CD14-positive monocyte (primary cell): ENCODE measurements around the gene ZSCAN5A. TPM values are rescaled to one million over a fixed set of nuclear protein-coding genes. Genes with fewer than 3 reads are reported as not detected.

ENCODE experiments used
- DNase-seq, 3 donors: peaks; one replicate each; pipeline ENCODE4 v3.0.0-alpha.2; 2011 to 2022
- H2AFZ ChIP-seq: 2 replicates; pipeline ENCODE4 v1.6.0; 2012; ENCODE audit warnings: mild to moderate bottlenecking, low read depth, low read length, inconsistent platforms; ENCODE audit not compliant: insufficient read depth, poor library complexity, severe bottlenecking
- H3K27ac ChIP-seq, 2 donors: 1 replicate in 1 of 2; 2 replicates in 1 of 2; pipeline ENCODE4 v1.5.1; 2012 to 2013; ENCODE audit warnings: low read length in 2 of 2, control low read depth in 1 of 2, inconsistent platforms in 1 of 2, low read depth in 1 of 2, mild to moderate bottlenecking in 1 of 2
- H3K27me3 ChIP-seq, 2 donors: one replicate each; pipeline versions ENCODE4 v1.6.0 to v1.6.1; 2011 to 2013; ENCODE audit warnings: low read length in 2 of 2; ENCODE audit not compliant: control insufficient read depth in 2 of 2, insufficient read depth in 2 of 2
- H3K36me3 ChIP-seq, 2 donors: replicated peaks in 1 of 2; 1 replicate in 1 of 2; 2 replicates in 1 of 2; pipeline versions ENCODE4 v1.5.1 to v1.6.1; 2012 to 2013; ENCODE audit warnings: low read length in 2 of 2, control low read depth in 1 of 2, inconsistent platforms in 1 of 2, mild to moderate bottlenecking in 1 of 2; ENCODE audit not compliant: insufficient read depth in 2 of 2, control insufficient read depth in 1 of 2
- H3K4me1 ChIP-seq, 2 donors: 1 replicate in 1 of 2; 2 replicates in 1 of 2; pipeline versions ENCODE4 v1.5.1 to v1.6.1; 2012 to 2013; ENCODE audit warnings: low read length in 2 of 2, control low read depth in 1 of 2, inconsistent platforms in 1 of 2, mild to moderate bottlenecking in 1 of 2, moderate library complexity in 1 of 2; ENCODE audit not compliant: insufficient read depth in 2 of 2, control insufficient read depth in 1 of 2
- H3K4me2 ChIP-seq: replicated peaks from 2 replicates; pipeline ENCODE3; 2012; ENCODE audit warnings: low read length, moderate library complexity, mild to moderate bottlenecking; ENCODE audit not compliant: poor library complexity, severe bottlenecking; ENCODE audit errors: extremely low read depth
- H3K4me3 ChIP-seq, 3 experiments: fragments of 200-600 bp in 1 of 3; sonication (generic) in 1 of 3; replicated peaks in 1 of 3; 1 replicate in 2 of 3; 2 replicates in 1 of 3; pipeline ENCODE4 v1.5.1; 2011 to 2013; ENCODE audit warnings: low read length in 3 of 3, mild to moderate bottlenecking in 3 of 3, control low read depth in 2 of 3, low read depth in 2 of 3, inconsistent platforms in 1 of 3, moderate library complexity in 1 of 3
- H3K79me2 ChIP-seq: 2 replicates; pipeline ENCODE4 v1.6.0; 2012; ENCODE audit warnings: mild to moderate bottlenecking, control low read depth, inconsistent platforms, low read length, moderate library complexity; ENCODE audit not compliant: insufficient read depth
- H3K9ac ChIP-seq: 2 replicates; pipeline ENCODE4 v1.6.0; 2017; ENCODE audit warnings: low read length, mild to moderate bottlenecking; ENCODE audit not compliant: insufficient read depth, poor library complexity, severe bottlenecking
- H3K9me3 ChIP-seq, 2 donors: replicated peaks in 1 of 2; 1 replicate in 1 of 2; 2 replicates in 1 of 2; pipeline versions ENCODE4 v1.5.1 to v1.6.1; 2012 to 2013; ENCODE audit warnings: low read length in 2 of 2, control low read depth in 1 of 2; ENCODE audit not compliant: control insufficient read depth in 1 of 2, insufficient read depth in 1 of 2
- H4K20me1 ChIP-seq: 2 replicates; pipeline ENCODE4 v1.6.0; 2012; ENCODE audit warnings: mild to moderate bottlenecking, low read length, control low read depth, moderate library complexity; ENCODE audit not compliant: insufficient read depth
- H3K27ac Mint-ChIP-seq, 7 donors: one replicate each; pipeline ENCODE4 v1.8.0; 2020; ENCODE audit warnings: mild to moderate bottlenecking in 7 of 7, mixed read lengths in 7 of 7, moderate library complexity in 6 of 7, inconsistent platforms in 2 of 7
- H3K27me3 Mint-ChIP-seq, 3 donors: one replicate each; pipeline ENCODE4 v1.8.0; 2021 to 2022; ENCODE audit warnings: low read depth in 3 of 3, mild to moderate bottlenecking in 3 of 3, mixed read lengths in 3 of 3, moderate library complexity in 3 of 3, inconsistent platforms in 1 of 3
- H3K36me3 Mint-ChIP-seq, 2 donors: one replicate each; pipeline ENCODE4 v1.8.0; 2020; ENCODE audit warnings: mixed read lengths in 2 of 2, inconsistent platforms in 1 of 2, mild to moderate bottlenecking in 1 of 2
- H3K4me1 Mint-ChIP-seq: one replicate; pipeline ENCODE4 v1.8.0; 2020; ENCODE audit warnings: mild to moderate bottlenecking, mixed read lengths
- H3K4me3 Mint-ChIP-seq, 2 donors: one replicate each; pipeline ENCODE4 v1.8.0; 2020; ENCODE audit warnings: mild to moderate bottlenecking in 2 of 2, mixed read lengths in 2 of 2, moderate library complexity in 1 of 2
- H3K9me3 Mint-ChIP-seq, 7 donors: one replicate each; pipeline ENCODE4 v1.8.0; 2020 to 2022; ENCODE audit warnings: mixed read lengths in 7 of 7, mild to moderate bottlenecking in 6 of 7, moderate library complexity in 6 of 7, inconsistent platforms in 2 of 7
- CTCF ChIP-seq: fragments of 200-600 bp; IDR thresholded peaks from one replicate; pipeline ENCODE4 v1.8.0; 2022; ENCODE audit warnings: antibody characterized with exemption, mild to moderate bottlenecking
- WGBS: methylation state at CpG from one replicate; pipeline ENCODE4 v1.1.5; 2013; ENCODE audit warnings: missing lambda C conversion rate; ENCODE audit not compliant: insufficient coverage; 5-methylcytosine and 5-hydroxymethylcytosine counted together
- intact Hi-C, 2 donors: fragments of 100-400 bp; cut with micrococcal nuclease; formaldehyde crosslinking; loops; one replicate each; pipeline versions ENCODE4 v1.15.0 to v1.15.1; 2023
- polyA minus RNA-seq: library from RNA; depleted of rRNA, polyadenylated mRNA; stranded (reverse); fragments of >200 nt; gene quantifications from 2 replicates; pipeline ENCODE4 v1.2.3, GENCODE V29; 2012
- polyA plus RNA-seq, 3 donors: library from polyadenylated mRNA; depleted of rRNA in 1 of 3; unstranded in 2 of 3; stranded (reverse) in 1 of 3; fragments of 300-500 nt in 2 of 3; fragments of >200 nt in 1 of 3; fragmentation: Illumina TruSeq in 2 of 3; gene quantifications; 1 replicate in 2 of 3; 2 replicates in 1 of 3; pipeline ENCODE4 v1.2.3, GENCODE V29; 2012 to 2021
- total RNA-seq, 12 experiments: library from RNA in 1 of 12; stranded (reverse) in 1 of 12; fragments of 120-200 nt in 1 of 12; gene quantifications; one replicate each; pipeline ENCODE4 v1.2.4 and lab custom pipeline; 2013 to 2026; ENCODE audit warnings: mixed read lengths in 6 of 12, inconsistent platforms in 1 of 12

The ZSCAN5A gene
- 9.9 TPM for total RNA-seq (2013)
- polyA plus RNA-seq (10 to 100 TPM in 1 of 3 donors, 1 to 10 TPM in 2; 5.3 to 11.3 (median 6.3) TPM), polyA minus RNA-seq (8.3 and 8.5 TPM in 2 replicates), total RNA-seq (lab: John Stamatoyannopoulos, UW) (3.8 to 18.0 (median 8.0) reads per million in 11 experiments)

GRCh38 chr19:56314381-56315076 lies at the start of gene ZSCAN5A:
Gene ZSCAN5A, minus strand, starts transcription at chr19:56314839. Its CDS starts 89,793 bp downstream, at chr19:56225046.
- peak within 1 kb of the TSS; percentile 84 to 96 for H3K27ac ChIP-seq
- no peak for TF ChIP-seq CTCF
- DNase-seq: peak; percentile 91 to 97 (median 95)
- Mint-ChIP-seq H3K27ac (peak within 1 kb of the TSS; percentile 96 to 99 (median 99)), H3K4me3 (peak within 1 kb of the TSS; percentile 94 to 97), H3K9me3 (peaks cover 0 to 2% (median 0%) of the 10 kb centered on the region in 7 donors), H3K4me1 (peaks cover 50% of the 10 kb centered on the region), H3K36me3 (peaks cover 23 to 24% of the 10 kb centered on the region in 2 donors), H3K27me3 (peaks cover 0 to 1% (median 0%) of the 10 kb centered on the region in 3 donors)
- WGBS: under 1% methylated on average over 40 of the region's 47 CpGs
- peaks cover 6 to 18% of the 10 kb centered on the region in 2 donors for H3K36me3 ChIP-seq
- H4K20me1 ChIP-seq: no peaks in the 10 kb centered on the region
- peak within 1 kb of the TSS; percentile 72 to 93 (median 88) for H3K4me3 ChIP-seq
- peaks cover 46 to 58% of the 10 kb centered on the region in 2 donors for H3K4me1 ChIP-seq
- intact Hi-C loops: loop anchor here (2.0 to 5.0 kb wide), 2 partner anchors 42 to 194 kb away; partner anchors contain the start of genes EDDM13 (in 2 of the 2) and ZNF787 (in 1 of the 2)
- peak within 1 kb of the TSS; percentile 80 for H3K4me2 ChIP-seq
- no peaks in the 10 kb centered on the region for H3K9me3 ChIP-seq
- H3K79me2 ChIP-seq: peaks cover 40% of the 10 kb centered on the region
- H3K27me3 ChIP-seq: no peaks in the 10 kb centered on the region
- peak within 1 kb of the TSS; percentile 83 for H2AFZ ChIP-seq
- H3K9ac ChIP-seq: peak within 1 kb of the TSS; percentile 88

- no peak overlapping the region for H2AFZ ChIP-seq
- Mint-ChIP-seq H3K27me3 (no peaks in the 10 kb centered on the region), H3K36me3 (no peaks in the 10 kb centered on the region), H3K9me3 (peaks cover 30 to 59% (median 53%) of the 10 kb centered on the region in 7 donors), H3K27ac (no peak overlapping the region), H3K4me1 (no peaks in the 10 kb centered on the region), H3K4me3 (no peak overlapping the region)
- no peaks in the 10 kb centered on the region for H3K36me3 ChIP-seq
- no peak for DNase-seq
- no peaks in the 10 kb centered on the region for H4K20me1 ChIP-seq
- H3K79me2 ChIP-seq: no peaks in the 10 kb centered on the region
- intact Hi-C loops: no loop called here
- no peaks in the 10 kb centered on the region for H3K4me1 ChIP-seq
- no peak for TF ChIP-seq CTCF
- no peak overlapping the region for H3K4me3 ChIP-seq
- H3K27ac ChIP-seq: no peak overlapping the region
- H3K27me3 ChIP-seq: no peaks in the 10 kb centered on the region
- H3K9ac ChIP-seq: no peak overlapping the region
- no peak overlapping the region for H3K4me2 ChIP-seq
- WGBS: no CpG with 5 or more reads among the region's 2 CpGs
- peaks cover 20 to 50% of the 10 kb centered on the region in 2 donors for H3K9me3 ChIP-seq
Observed at GRCh38 chr19:56360841-56361240, 46.2 kb upstream of the ZSCAN5A start.
